ENCODE measurements around the gene ZNF835. TPM values are rescaled to one million over a fixed set of nuclear protein-coding genes. Genes with fewer than 3 reads are reported as not detected.

ZNF835 gene
- total RNA-seq, 2 donors from 2014 or later: 4.0 to 4.2 TPM

DNA sequence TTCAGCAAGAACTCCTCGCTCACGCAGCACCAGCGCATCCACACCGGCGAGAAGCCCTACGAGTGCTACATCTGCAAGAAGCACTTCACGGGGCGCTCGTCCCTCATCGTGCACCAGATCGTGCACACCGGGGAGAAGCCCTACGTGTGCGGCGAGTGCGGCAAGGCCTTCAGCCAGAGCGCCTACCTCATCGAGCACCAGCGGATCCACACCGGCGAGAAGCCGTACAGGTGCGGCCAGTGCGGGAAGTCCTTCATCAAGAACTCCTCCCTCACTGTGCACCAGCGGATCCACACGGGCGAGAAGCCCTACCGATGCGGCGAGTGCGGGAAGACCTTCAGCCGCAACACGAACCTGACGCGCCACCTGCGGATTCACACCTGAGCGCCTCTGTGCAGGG lies 49.2 kb downstream of the ZNF835 start:
- TF ChIP-seq, protein P1, sequence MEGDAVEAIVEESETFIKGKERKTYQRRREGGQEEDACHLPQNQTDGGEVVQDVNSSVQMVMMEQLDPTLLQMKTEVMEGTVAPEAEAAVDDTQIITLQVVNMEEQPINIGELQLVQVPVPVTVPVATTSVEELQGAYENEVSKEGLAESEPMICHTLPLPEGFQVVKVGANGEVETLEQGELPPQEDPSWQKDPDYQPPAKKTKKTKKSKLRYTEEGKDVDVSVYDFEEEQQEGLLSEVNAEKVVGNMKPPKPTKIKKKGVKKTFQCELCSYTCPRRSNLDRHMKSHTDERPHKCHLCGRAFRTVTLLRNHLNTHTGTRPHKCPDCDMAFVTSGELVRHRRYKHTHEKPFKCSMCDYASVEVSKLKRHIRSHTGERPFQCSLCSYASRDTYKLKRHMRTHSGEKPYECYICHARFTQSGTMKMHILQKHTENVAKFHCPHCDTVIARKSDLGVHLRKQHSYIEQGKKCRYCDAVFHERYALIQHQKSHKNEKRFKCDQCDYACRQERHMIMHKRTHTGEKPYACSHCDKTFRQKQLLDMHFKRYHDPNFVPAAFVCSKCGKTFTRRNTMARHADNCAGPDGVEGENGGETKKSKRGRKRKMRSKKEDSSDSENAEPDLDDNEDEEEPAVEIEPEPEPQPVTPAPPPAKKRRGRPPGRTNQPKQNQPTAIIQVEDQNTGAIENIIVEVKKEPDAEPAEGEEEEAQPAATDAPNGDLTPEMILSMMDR (IDR thresholded peaks at IDR 0.05): no peak
- TF ChIP-seq POLR2A (IDR thresholded peaks at IDR 0.05): no peak
- ATAC-seq (no peak), DNase-seq (no peak)
- Histone ChIP-seq H3K4me3 (no peak overlapping the region), H3K27me3 (no peaks in the 10 kb centered on the region), H3K36me3 (replicated peaks in 1 of 2; ENCODE audit: insufficient read depth in 1 of 2, low read depth in 2 of 2) (peaks cover 7 to 9% of the 10 kb centered on the region in 2 donors), H3K9me3 (peaks cover 0 to 29% (median 0%) of the 10 kb centered on the region in 3 donors), H3K4me1 (no peaks in the 10 kb centered on the region), H3K27ac (no peak overlapping the region)
- 93 to 97% methylated on average over 25 to 37 of the region's 37 CpGs for WGBS, 2 donors
- intact Hi-C loops (cut with DNase I): no loop called here

DNA sequence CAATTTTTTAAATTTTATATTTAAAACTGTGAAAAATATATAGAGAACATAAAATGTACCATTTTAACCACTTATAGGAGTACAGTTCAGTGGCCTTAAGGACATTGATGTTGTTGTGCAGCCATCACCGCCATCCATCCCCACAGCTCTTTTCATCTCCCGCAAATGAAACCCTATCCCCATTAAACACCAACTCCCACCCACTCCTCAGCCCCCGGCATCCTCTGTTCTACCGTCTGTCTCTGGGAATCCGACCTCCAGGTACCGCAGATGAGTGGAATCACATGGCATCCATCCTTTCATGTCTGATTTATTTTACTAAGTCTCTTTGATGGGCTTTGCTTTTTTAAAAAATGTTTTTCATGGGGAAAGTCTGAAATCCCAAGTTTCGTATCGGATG lies 52.4 kb downstream of the ZNF835 start:
- no peak for DNase-seq
- Histone ChIP-seq H3K4me1 (no peaks in the 10 kb centered on the region), H3K27ac (no peak overlapping the region), H3K9me3 (peaks cover 0 to 31% (median 0%) of the 10 kb centered on the region in 3 donors), H3K36me3 (replicated peaks in 1 of 2; ENCODE audit: insufficient read depth in 1 of 2, low read depth in 2 of 2) (peaks cover 7 to 9% of the 10 kb centered on the region in 2 donors), H3K27me3 (no peaks in the 10 kb centered on the region), H3K4me3 (no peak overlapping the region)
- no peak for ATAC-seq
- no peak for TF ChIP-seq POLR2A (IDR thresholded peaks at IDR 0.05)
- TF ChIP-seq, protein P1 (IDR thresholded peaks at IDR 0.05): no peak
- intact Hi-C loops (cut with DNase I): no loop called here
- 79 to 81% methylated on average over 8 of the region's 8 CpGs for WGBS, 2 donors

DNA sequence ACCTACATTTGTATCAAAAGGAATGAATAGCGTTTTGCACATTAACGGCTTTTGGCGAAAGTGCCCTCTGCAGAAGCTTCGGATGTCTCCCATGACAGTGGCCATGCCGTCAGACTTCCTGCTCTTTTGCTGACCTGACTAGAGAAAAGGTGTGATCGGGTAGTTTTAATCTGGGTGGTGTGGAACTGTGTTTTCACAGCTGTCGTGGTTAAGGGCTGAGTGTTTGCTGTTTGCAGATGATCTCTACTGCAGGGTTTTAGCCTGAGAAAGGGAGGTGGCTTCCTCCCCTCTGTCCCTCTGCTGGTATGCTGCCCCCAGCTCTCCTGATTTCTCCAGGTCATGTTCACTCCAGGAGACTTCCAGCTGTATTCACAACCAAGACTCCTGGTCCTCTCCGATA lies 54.0 kb downstream of the ZNF835 start:
- Histone ChIP-seq H3K9me3 (peaks cover 0 to 27% (median 0%) of the 10 kb centered on the region in 3 donors), H3K4me1 (no peaks in the 10 kb centered on the region), H3K27ac (no peak overlapping the region), H3K27me3 (no peaks in the 10 kb centered on the region), H3K4me3 (no peak overlapping the region), H3K36me3 (replicated peaks in 1 of 2; ENCODE audit: insufficient read depth in 1 of 2, low read depth in 2 of 2) (peaks cover 7 to 9% of the 10 kb centered on the region in 2 donors)
- DNase-seq (no peak), ATAC-seq (no peak)
- WGBS, 2 donors: 91 to 92% methylated on average over 8 of the region's 8 CpGs
- intact Hi-C loops (cut with DNase I): no loop called here
- TF ChIP-seq, protein P1 (IDR thresholded peaks at IDR 0.05): no peak
- no peak for TF ChIP-seq POLR2A (IDR thresholded peaks at IDR 0.05)

DNA sequence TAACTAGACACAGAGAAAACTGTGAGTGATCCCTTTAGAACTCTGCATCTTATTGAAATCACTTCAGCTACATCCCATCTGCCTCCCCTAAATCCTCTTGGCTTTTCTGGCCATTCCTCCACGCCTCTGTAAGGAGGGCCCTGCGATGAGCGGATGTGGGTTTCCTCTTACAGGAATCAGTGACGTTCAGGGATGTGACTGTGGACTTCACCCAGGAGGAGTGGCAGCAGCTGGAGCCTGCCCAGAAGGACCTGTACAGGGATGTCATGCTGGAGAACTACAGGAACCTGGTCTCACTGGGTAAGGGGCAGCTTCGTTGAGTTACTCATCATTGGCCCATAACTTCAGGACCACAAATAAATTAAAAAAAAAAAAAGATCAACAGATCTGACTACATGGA lies 57.9 kb downstream of the ZNF835 start:
- intact Hi-C loops (cut with DNase I): no loop called here
- DNase-seq (no peak), ATAC-seq (no peak)
- no peak overlapping the region for H3K4me3 ChIP-seq
- WGBS, 2 donors: 87 to 93% methylated on average over 5 of the region's 5 CpGs
- H3K9me3 ChIP-seq: peaks cover 0 to 11% (median 0%) of the 10 kb centered on the region in 3 donors
- H3K36me3 ChIP-seq (replicated peaks in 1 of 2; ENCODE audit: insufficient read depth in 1 of 2, low read depth in 2 of 2): no peaks in the 10 kb centered on the region
- no peak for TF ChIP-seq POLR2A (IDR thresholded peaks at IDR 0.05)
- TF ChIP-seq, protein P1 (IDR thresholded peaks at IDR 0.05): no peak
- H3K27ac ChIP-seq: no peak overlapping the region
- no peaks in the 10 kb centered on the region for H3K27me3 ChIP-seq
- no peaks in the 10 kb centered on the region for H3K4me1 ChIP-seq

DNA sequence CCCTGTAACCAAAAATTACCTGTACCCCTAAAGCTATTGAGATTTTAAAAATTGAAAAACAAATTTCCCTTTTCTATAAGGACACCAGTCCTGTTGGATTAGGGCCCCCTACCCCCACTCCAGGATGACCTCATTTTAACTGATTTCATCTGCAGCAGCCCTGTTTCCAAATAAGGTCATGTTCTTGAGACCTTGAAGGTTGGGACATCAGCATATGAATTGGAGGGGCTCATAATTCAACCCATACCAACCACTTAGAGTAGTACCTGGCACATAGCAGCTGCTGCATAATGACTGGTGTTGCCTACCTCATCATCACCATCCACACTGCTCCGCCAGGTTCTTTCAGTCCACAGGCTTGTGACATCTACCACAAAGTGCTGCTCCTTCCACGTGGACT lies 58.8 kb downstream of the ZNF835 start:
- no peak for DNase-seq
- Histone ChIP-seq H3K27ac (no peak overlapping the region), H3K4me3 (no peak overlapping the region), H3K4me1 (no peaks in the 10 kb centered on the region), H3K36me3 (replicated peaks in 1 of 2; ENCODE audit: insufficient read depth in 1 of 2, low read depth in 2 of 2) (no peaks in the 10 kb centered on the region), H3K9me3 (peaks cover 0 to 11% (median 0%) of the 10 kb centered on the region in 3 donors), H3K27me3 (no peaks in the 10 kb centered on the region)
- WGBS, 2 donors: 85 to 100% methylated on average over 2 of the region's 2 CpGs
- no peak for ATAC-seq
- intact Hi-C loops (cut with DNase I): no loop called here
- TF ChIP-seq POLR2A (IDR thresholded peaks at IDR 0.05): no peak
- TF ChIP-seq, protein P1 (IDR thresholded peaks at IDR 0.05): no peak

All from body of pancreas (tissue), 4 donors.